HCT116 (cell line): ENCODE data around the gene NDST3. TPM values are rescaled to one million over a fixed set of nuclear protein-coding genes. Genes with fewer than 3 reads are reported as not detected.

Source experiments
- ATAC-seq: fragments of 200-7000 bp; cut with Tn5 transposase; 2 replicates; pipeline ENCODE4 v1.9.1; 2020; ENCODE audit warnings: mild to moderate bottlenecking, moderate library complexity
- BruUV-seq: library from RNA; stranded (reverse); fragments of 400-500 nt; replicated peaks from 2 replicates; lab custom pipeline; 2021; lab: Mats Ljungman, UMichigan
- CTCF ChIA-PET: fragments of 300-600 bp; sonication (Branson Sonifier 250); formaldehyde crosslinking; loops from one replicate; lab custom pipeline; 2021; ENCODE audit warnings: antibody characterized with exemption; lab: Charles Lee
- POLR2A ChIA-PET: fragments of 300-600, 350-600 bp; sonication (Branson Sonifier 250); formaldehyde crosslinking; loops from one replicate; lab custom pipeline; 2021; ENCODE audit warnings: antibody characterized with exemption; lab: Charles Lee
- RAD21 ChIA-PET, 2 experiments: fragments of 300-600 bp; sonication (Branson Sonifier 250); formaldehyde crosslinking; loops; one replicate each; lab custom pipeline; 2023; ENCODE audit warnings: low total read pairs in 2 of 2; ENCODE audit not compliant: uncharacterized antibody in 2 of 2, unreplicated experiment in 2 of 2, low non-redundant PET in 1 of 2; lab: Charles Lee
- DNase-seq: peaks from one replicate; pipeline ENCODE4 v3.0.0-alpha.2; 2010; ENCODE audit warnings: low read depth, low spot score
- H2AFZ ChIP-seq: fragments of 200-600 bp; shearing (Covaris generic), sonication (generic); 2 replicates; pipeline ENCODE4 v1.6.1; 2017; ENCODE audit warnings: low read depth, mixed run types, mixed read lengths, antibody characterized with exemption, low read length; ENCODE audit not compliant: poor library complexity, severe bottlenecking
- H3K27ac ChIP-seq: 2 replicates; pipeline ENCODE4 v1.5.1; 2012; ENCODE audit warnings: low read depth, low read length
- H3K27me3 ChIP-seq: fragments of 200-600 bp; sonication (generic); 2 replicates; pipeline ENCODE4 v1.6.1; 2016; ENCODE audit warnings: mixed run types, low read length, mixed read lengths; ENCODE audit not compliant: insufficient read depth
- H3K36me3 ChIP-seq, 2 experiments: fragments of 200-500 bp in 1 of 2; fragments of 200-600 bp in 1 of 2; sonication (Bioruptor generic) in 1 of 2; sonication (generic) in 1 of 2; 2 replicates each; pipeline versions ENCODE4 v1.5.1 to v1.6.1; 2014 to 2016; ENCODE audit warnings: low read length in 2 of 2, inconsistent platforms in 1 of 2, mixed read lengths in 1 of 2, mixed run types in 1 of 2; ENCODE audit not compliant: insufficient read depth in 2 of 2, control insufficient read depth in 1 of 2
- H3K4me1 ChIP-seq, 2 experiments: fragments of 200-600 bp in 1 of 2; sonication (generic) in 1 of 2; 2 replicates each; pipeline versions ENCODE4 v1.5.1 to v1.6.1; 2012 to 2017; ENCODE audit warnings: low read length in 2 of 2, inconsistent platforms in 1 of 2, mild to moderate bottlenecking in 1 of 2, mixed read lengths in 1 of 2, mixed run types in 1 of 2, moderate library complexity in 1 of 2; ENCODE audit not compliant: insufficient read depth in 2 of 2, control insufficient read depth in 1 of 2
- H3K4me2 ChIP-seq: fragments of 200-600 bp; sonication (generic); 2 replicates; pipeline ENCODE4 v1.6.1; 2017; ENCODE audit warnings: mixed run types, low read length, mixed read lengths
- H3K4me3 ChIP-seq, 2 experiments: fragments of 200-600 bp in 1 of 2; sonication (generic) in 1 of 2; replicated peaks in 1 of 2; 2 replicates each; pipeline ENCODE4 v1.5.1; 2011 to 2016; ENCODE audit warnings: low read length in 2 of 2, control low read depth in 1 of 2, low read depth in 1 of 2, mild to moderate bottlenecking in 1 of 2, mixed read lengths in 1 of 2, mixed run types in 1 of 2
- H3K79me2 ChIP-seq: fragments of 200-600 bp; sonication (generic); 2 replicates; pipeline ENCODE4 v1.6.1; 2017; ENCODE audit warnings: mild to moderate bottlenecking, mixed run types, low read length, moderate library complexity, mixed read lengths; ENCODE audit not compliant: insufficient read depth
- H3K9ac ChIP-seq: fragments of 200-600 bp; sonication (generic); 2 replicates; pipeline ENCODE4 v1.6.1; 2016; ENCODE audit warnings: low read length, mixed read lengths
- H3K9me2 ChIP-seq: fragments of 200-600 bp; sonication (generic), shearing (Covaris generic); 2 replicates; pipeline ENCODE4 v1.6.1; 2017; ENCODE audit warnings: mixed run types, mild to moderate bottlenecking, moderate library complexity; ENCODE audit not compliant: insufficient read depth
- H3K9me3 ChIP-seq, 2 experiments: fragments of 200-500 bp in 1 of 2; fragments of 200-600 bp in 1 of 2; sonication (Bioruptor generic) in 1 of 2; sonication (generic) in 1 of 2; 2 replicates each; pipeline ENCODE4 v1.6.1; 2014 to 2017; ENCODE audit warnings: low read length in 2 of 2, mixed read lengths in 2 of 2, inconsistent platforms in 1 of 2, low read depth in 1 of 2, mild to moderate bottlenecking in 1 of 2, mixed run types in 1 of 2, moderate library complexity in 1 of 2; ENCODE audit not compliant: control insufficient read depth in 1 of 2, insufficient read depth in 1 of 2
- H4K20me1 ChIP-seq: fragments of 200-600 bp; sonication (generic), shearing (Covaris generic); 2 replicates; pipeline ENCODE4 v1.6.1; 2017; ENCODE audit warnings: mixed run types, mild to moderate bottlenecking, moderate library complexity; ENCODE audit not compliant: insufficient read depth
- ATF3 ChIP-seq: IDR thresholded peaks from 2 replicates; pipeline ENCODE4 v1.6.1; 2012
- CBX3 ChIP-seq: IDR thresholded peaks from 2 replicates; pipeline ENCODE4 v1.6.1; 2012; ENCODE audit warnings: low read depth
- CEBPB ChIP-seq: IDR thresholded peaks from 2 replicates; pipeline ENCODE4 v1.6.1; 2012; ENCODE audit warnings: low read depth
- EGR1 ChIP-seq: IDR thresholded peaks from 2 replicates; pipeline ENCODE4 v1.6.1; 2012; ENCODE audit warnings: low read depth
- ELF1 ChIP-seq: IDR thresholded peaks from 2 replicates; pipeline ENCODE4 v1.6.1; 2012; ENCODE audit warnings: low read depth, borderline replicate concordance
- EZH2 ChIP-seq: fragments of 200-600 bp; sonication (generic); IDR thresholded peaks from 2 replicates; pipeline ENCODE4 v1.6.1; 2017; ENCODE audit warnings: antibody characterized with exemption, mixed run types
- FOSL1 ChIP-seq: IDR thresholded peaks from 2 replicates; pipeline ENCODE4 v1.6.1; 2012; ENCODE audit warnings: low read depth
- JUND ChIP-seq: IDR thresholded peaks from 2 replicates; pipeline ENCODE4 v1.6.1; 2012
- MAX ChIP-seq: IDR thresholded peaks from 2 replicates; pipeline ENCODE4 v1.6.1; 2012
- POLR2A ChIP-seq: IDR thresholded peaks from 2 replicates; pipeline ENCODE4 v1.7.0; 2011; ENCODE audit warnings: borderline replicate concordance; ENCODE audit not compliant: insufficient read depth, insufficient read length; ENCODE audit errors: extremely low read depth
- POLR2AphosphoS5 ChIP-seq: IDR thresholded peaks from 2 replicates; pipeline ENCODE4 v1.6.1; 2011; ENCODE audit warnings: mild to moderate bottlenecking, low read depth, low read length, moderate library complexity
- SIN3A ChIP-seq: IDR thresholded peaks from 2 replicates; pipeline ENCODE4 v1.6.1; 2012; ENCODE audit warnings: low read depth
- SP1 ChIP-seq: IDR thresholded peaks from 2 replicates; pipeline ENCODE4 v1.6.1; 2012; ENCODE audit warnings: low read depth
- SRF ChIP-seq: IDR thresholded peaks from 2 replicates; pipeline ENCODE4 v1.6.1; 2012; ENCODE audit warnings: low read depth
- TCF7L2 ChIP-seq: IDR thresholded peaks from 2 replicates; pipeline ENCODE4 v1.7.0; 2011; ENCODE audit warnings: borderline replicate concordance, inconsistent platforms; ENCODE audit not compliant: insufficient read depth, insufficient read length; ENCODE audit errors: extremely low read depth
- ZBTB33 ChIP-seq: IDR thresholded peaks from 2 replicates; pipeline ENCODE4 v1.6.1; 2011; ENCODE audit warnings: mild to moderate bottlenecking, low read length, moderate library complexity; ENCODE audit not compliant: insufficient replicate concordance; ENCODE audit errors: extremely low read depth
- ZFX ChIP-seq: fragments of 450-650 bp; IDR thresholded peaks from 2 replicates; pipeline ENCODE4 v1.6.1; 2017
- ZNF274 ChIP-seq: fragments of 200-500 bp; sonication (Bioruptor generic); IDR thresholded peaks from 2 replicates; pipeline ENCODE4 v1.6.1; 2014; ENCODE audit warnings: mild to moderate bottlenecking, low read depth, low read length, inconsistent platforms
- intact Hi-C: fragments of 100-400 bp; cut with micrococcal nuclease; formaldehyde crosslinking; loops from 2 replicates; pipeline ENCODE4 v1.10.0; 2022
- total RNA-seq: library from RNA; stranded (reverse); gene quantifications from one replicate; pipeline ENCODE4 v1.2.1, GENCODE V29; 2021; ENCODE audit not compliant: unreplicated experiment

Gene NDST3
- total RNA-seq, 1 experiment from 2014 or later: not detected

- no peaks in the 10 kb centered on the region for H3K9me2 ChIP-seq
- no peaks in the 10 kb centered on the region for H4K20me1 ChIP-seq
- H3K36me3 ChIP-seq: no peaks in the 10 kb centered on the region
- DNase-seq: peak; percentile 29
- H3K79me2 ChIP-seq: no peaks in the 10 kb centered on the region
- peak overlapping the region; percentile 55 to 65 for H3K4me3 ChIP-seq
- RAD21 ChIA-PET: no interaction called here
- intact Hi-C loops: no loop called here
- no peak for TF ChIP-seq SIN3A
- no peak for TF ChIP-seq ZFX
- no peak for TF ChIP-seq EZH2
- no peak for TF ChIP-seq POLR2AphosphoS5
- peak; percentile 57 for ATAC-seq
- H3K9me3 ChIP-seq: no peaks in the 10 kb centered on the region
- no TSS peak for BruUV-seq
- peak overlapping the region; percentile 95 for H2AFZ ChIP-seq
- H3K4me2 ChIP-seq: peak overlapping the region; percentile 91
- no peak overlapping the region for H3K27ac ChIP-seq
- CTCF ChIA-PET: interaction anchor here (1.4 to 2.5 kb wide), 2 partner anchors 898 to 1852 kb away, joined by 7 to 12 read pairs; no protein-coding TSS in a partner anchor
- 0 out of 2 replicates have a peak overlapping the region, but pooled peaks have one; percentile 26 for H3K9ac ChIP-seq
- POLR2A ChIA-PET: no interaction called here
- H3K27me3 ChIP-seq: no peaks in the 10 kb centered on the region
- H3K4me1 ChIP-seq: peaks cover 5 to 12% of the 10 kb centered on the region in 2 experiments
Measured at GRCh38 chr4:118032691-118033090, 1.6 kb upstream of the NDST3 start.

- H4K20me1 ChIP-seq: no peaks in the 10 kb centered on the region
- no TSS peak for BruUV-seq
- no peaks in the 10 kb centered on the region for H3K36me3 ChIP-seq
- H2AFZ ChIP-seq: peak overlapping the region; percentile 95
- DNase-seq (peak; percentile 40), ATAC-seq (peak; percentile 80)
- ChIA-PET RAD21 (interaction anchor here (0.6 to 1.6 kb wide), 2 partner anchors 237 to 899 kb away, joined by 3 to 5 read pairs; no protein-coding TSS in a partner anchor), POLR2A (no interaction called here), CTCF (interaction anchor here (1.0 to 2.5 kb wide), 4 partner anchors 237 to 1853 kb away, joined by 3 to 12 read pairs (median 6); no protein-coding TSS in a partner anchor)
- H3K27me3 ChIP-seq: no peaks in the 10 kb centered on the region
- intact Hi-C loops: loop anchor here (1.0 to 2.0 kb wide), 4 partner anchors 191 to 1853 kb away; no protein-coding TSS in a partner anchor
- H3K9ac ChIP-seq: peak overlapping the region; percentile 26; the same call in 1 of the 2 replicates
- no peaks in the 10 kb centered on the region for H3K79me2 ChIP-seq
- peak overlapping the region; percentile 55 to 65 for H3K4me3 ChIP-seq
- H3K9me2 ChIP-seq: no peaks in the 10 kb centered on the region
- H3K27ac ChIP-seq: peak overlapping the region; percentile 56; the same call in 1 of the 2 replicates
- H3K4me1 ChIP-seq: peaks cover 5 to 12% of the 10 kb centered on the region in 2 experiments
- peak overlapping the region; percentile 91 for H3K4me2 ChIP-seq
- H3K9me3 ChIP-seq: no peaks in the 10 kb centered on the region
- TF ChIP-seq CEBPB (no peak), FOSL1 (no peak), ZNF274 (no peak), POLR2A (no peak), ELF1 (no peak), EZH2 (no peak), SRF (no peak), TCF7L2 (peak; percentile 75), POLR2AphosphoS5 (peak; percentile 22; the same call in 1 of the 2 replicates), MAX (peak; percentile 33), ZBTB33 (no peak), SP1 (no peak), ZFX (0 out of 2 replicates have a peak, but pooled peaks have one; percentile 30), EGR1 (no peak), ATF3 (no peak), JUND (no peak), CBX3 (no peak)
Measured at GRCh38 chr4:118033148-118034052, 886 bp upstream of the NDST3 start.
